Fibroblast of skin of left biceps (primary cell): ENCODE results near the gene SPIN4.
"Not testable (repeated sequence)": the region's sequence is repeated elsewhere in the genome, so short reads cannot be mapped to it uniquely, and the experiment has no call there.

Experiments used
- DNase-seq, 2 experiments: peaks; one replicate each; pipeline ENCODE4 v3.0.0-alpha.2; 2013; ENCODE audit warnings: low read depth in 2 of 2

SPIN4 gene

DNA sequence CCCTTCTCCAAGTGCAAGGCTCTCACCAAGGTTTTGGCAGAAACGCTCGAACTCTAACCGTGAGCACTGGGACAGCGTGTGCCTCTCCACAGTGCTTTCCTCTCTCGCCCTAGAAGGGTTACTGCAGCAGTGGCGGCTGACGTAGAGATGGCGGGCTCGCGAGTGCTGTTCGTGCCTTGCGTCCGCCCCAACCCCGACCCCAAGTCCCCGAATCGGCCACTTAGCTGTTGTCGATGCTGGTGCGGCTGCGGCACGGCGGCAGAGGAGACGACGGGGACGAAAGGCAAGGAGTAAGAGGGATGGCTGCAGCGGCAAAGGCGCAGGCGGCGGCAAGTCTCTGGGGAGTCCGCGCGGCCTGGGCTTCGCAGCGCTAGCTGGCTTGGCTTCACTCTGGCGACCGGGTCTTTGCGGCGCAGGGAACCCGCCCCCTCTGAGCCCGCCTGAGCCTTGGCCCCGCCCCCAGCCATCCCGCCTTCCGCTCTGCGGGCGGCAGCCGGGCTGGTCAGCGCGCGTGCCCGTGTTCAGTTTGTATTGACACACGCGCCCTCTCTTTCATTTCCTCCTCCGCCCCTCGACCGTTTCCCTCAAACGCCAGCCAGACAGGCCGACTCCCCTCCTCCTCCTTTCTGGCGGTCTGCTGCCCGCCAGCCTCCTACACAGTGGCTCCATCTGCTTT is at the start of gene SPIN4:
Gene SPIN4, minus strand, starts transcription at position 392 of the 676 bp plus-strand sequence. CDS start 513 bp downstream, outside the sequence.
- DNase-seq = peak; percentile 56 to 61

- DNase-seq = no peak
Measured at GRCh38 chrX:63400340-63400739, 49.2 kb upstream of the SPIN4 start.

- DNase-seq = no peak
Measured at GRCh38 chrX:63394872-63395271, 43.7 kb upstream of the SPIN4 start.

DNA sequence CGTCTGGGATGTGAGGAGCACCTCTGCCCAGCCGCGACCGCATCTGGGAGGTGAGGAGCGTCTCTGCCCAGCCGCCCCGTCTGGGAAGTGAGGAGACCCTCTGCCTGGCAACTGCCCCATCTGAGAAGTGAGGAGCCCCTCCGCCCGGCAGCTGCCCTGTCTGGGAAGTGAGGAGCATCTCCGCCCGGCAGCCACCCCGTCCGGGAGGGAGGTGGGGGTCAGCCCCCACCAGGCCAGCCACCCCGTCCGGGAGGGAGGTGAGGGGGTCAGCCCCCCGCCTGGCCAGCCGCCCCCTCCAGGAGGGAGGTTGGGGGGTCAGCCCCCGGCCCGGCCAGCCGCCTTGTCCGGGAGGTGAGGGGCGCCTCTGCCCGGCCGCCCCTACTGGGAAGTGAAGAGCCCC is 42.0 kb upstream of the SPIN4 start:
- not testable (repeated sequence) for DNase-seq

GRCh38 chrX:63387411-63387810 is 36.3 kb upstream of the SPIN4 start:
- DNase-seq = no peak

GRCh38 chrX:63384263-63384662 is 33.1 kb upstream of the SPIN4 start:
- DNase-seq = not testable (repeated sequence)

DNA sequence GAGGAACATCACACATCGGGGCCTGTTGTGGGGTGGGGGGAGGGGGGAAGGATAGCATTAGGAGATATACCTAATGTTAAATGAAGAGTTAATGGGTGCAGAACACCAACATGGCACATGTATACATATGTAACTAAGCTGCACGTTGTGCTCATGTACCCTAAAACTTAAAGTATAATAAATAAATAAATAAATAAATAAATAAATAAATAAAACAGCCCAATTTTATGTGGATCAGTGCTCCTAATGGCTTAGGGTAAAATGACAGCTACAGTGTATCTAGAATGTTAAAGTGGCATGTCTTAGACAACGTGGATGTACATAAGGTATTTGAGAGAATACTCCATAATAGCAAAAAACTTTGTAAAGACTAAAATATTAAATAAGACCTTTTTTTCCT is 21.9 kb upstream of the SPIN4 start:
- not testable (repeated sequence) for DNase-seq

- not testable (repeated sequence) for DNase-seq
Measured at GRCh38 chrX:63367699-63368098, 16.6 kb upstream of the SPIN4 start.

GRCh38 chrX:63363788-63364187 is 12.7 kb upstream of the SPIN4 start:
- no peak for DNase-seq

GRCh38 chrX:63361494-63361893 is 10.4 kb upstream of the SPIN4 start:
- DNase-seq = no peak

DNA sequence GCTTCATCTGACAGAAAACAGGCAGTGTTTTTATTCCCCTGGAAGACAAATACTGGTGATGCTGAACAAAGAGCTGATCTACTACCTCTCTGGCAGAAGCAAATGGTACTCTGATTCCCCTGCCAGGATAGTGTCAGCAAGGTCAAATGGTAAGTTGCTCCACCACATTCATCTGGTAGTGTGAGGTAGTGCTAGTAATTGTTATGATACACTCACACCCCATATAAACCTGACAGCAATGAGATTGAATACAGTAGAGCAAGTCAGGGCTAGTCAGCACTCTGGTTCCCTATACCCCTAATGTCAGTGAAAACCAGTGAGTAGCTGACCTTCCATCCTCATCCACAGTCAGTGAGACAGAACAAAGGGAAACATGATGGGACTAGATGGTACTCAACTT is 3.4 kb upstream of the SPIN4 start:
- no peak for DNase-seq

- DNase-seq = no peak
Measured at GRCh38 chrX:63350465-63350877, 661 bp downstream of the SPIN4 start.

GRCh38 chrX:63349307-63349706 is 1.8 kb downstream of the SPIN4 start:
- no peak for DNase-seq

DNA sequence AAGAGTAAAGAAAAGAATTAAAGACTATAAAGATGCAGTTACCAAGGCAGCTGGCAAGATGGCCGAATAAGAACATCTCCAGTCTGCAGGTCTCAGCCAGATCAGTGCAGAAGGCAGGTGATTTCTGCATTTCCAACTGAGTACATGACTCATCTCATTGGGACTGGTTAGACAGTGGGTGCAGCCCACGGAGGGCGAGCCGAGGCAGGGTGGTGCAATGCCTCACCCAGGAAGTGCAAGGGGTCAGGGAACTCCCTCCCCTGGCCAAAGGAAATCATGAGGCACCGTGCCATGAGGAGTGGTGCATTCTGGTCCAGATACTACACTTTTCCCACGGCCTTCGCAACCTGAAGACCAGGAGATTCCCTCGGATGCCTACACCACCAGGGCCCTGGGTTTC is 20.5 kb downstream of the SPIN4 start:
- no peak for DNase-seq

DNA sequence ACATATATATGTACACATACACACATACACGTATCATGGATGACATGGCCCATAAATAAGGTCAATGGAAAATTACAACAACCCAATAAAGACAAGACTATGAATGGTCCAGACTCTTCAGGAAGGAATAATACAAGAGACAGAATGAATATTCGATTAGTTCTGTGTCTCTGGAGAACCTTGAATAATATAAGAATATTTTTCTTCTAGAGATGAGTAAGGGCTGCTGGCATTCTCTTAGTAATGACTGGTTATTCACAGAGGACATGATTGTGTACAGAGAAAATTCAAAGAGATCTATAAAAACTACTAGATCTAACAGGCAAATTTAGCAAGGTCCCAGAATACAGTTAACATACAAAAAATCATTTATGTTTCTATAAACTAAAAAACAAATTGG is 23.3 kb downstream of the SPIN4 start:
- no peak for DNase-seq

- DNase-seq = no peak
Measured at GRCh38 chrX:63299596-63299995, 51.5 kb downstream of the SPIN4 start.
